ENCODE results near the gene FAT4. TPM values are rescaled to one million over a fixed set of nuclear protein-coding genes. Genes with fewer than 3 reads are reported as not detected.

FAT4 gene
- total RNA-seq, 1 donor from 2014 or later: 61.1 TPM

DNA sequence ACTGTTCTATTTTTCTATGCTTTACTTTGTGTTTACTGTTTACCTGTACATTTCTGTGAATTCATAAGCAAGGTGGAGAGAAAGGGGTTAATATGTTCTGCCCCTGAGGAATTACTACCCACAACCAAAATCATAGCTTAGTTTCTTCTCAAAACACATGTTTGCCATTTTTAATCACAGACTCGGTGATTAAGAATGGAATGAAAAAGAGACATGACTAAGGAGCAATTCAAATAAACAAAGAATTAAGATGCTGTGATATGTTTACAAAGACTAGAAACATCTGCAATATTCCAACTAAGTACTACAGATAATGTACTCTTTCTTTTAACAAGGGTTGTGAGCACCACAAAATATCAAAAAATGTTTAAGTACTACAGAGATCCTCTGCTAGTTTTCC, 11.7 kb upstream of the FAT4 start:
- Mint-ChIP-seq H3K4me1 (peaks cover 9% of the 10 kb centered on the region), H3K27me3 (ENCODE audit: low read depth) (no peaks in the 10 kb centered on the region), H3K4me3 (no peak overlapping the region), H3K27ac (no peak overlapping the region), H3K36me3 (no peaks in the 10 kb centered on the region), H3K9me3 (no peaks in the 10 kb centered on the region)
- no peak for TF ChIP-seq CTCF (IDR thresholded peaks at IDR 0.05; ENCODE audit: unreplicated experiment)
- DNase-seq (ENCODE audit: low spot score in 2 of 2, unreplicated experiment in 2 of 2): no peak

DNA sequence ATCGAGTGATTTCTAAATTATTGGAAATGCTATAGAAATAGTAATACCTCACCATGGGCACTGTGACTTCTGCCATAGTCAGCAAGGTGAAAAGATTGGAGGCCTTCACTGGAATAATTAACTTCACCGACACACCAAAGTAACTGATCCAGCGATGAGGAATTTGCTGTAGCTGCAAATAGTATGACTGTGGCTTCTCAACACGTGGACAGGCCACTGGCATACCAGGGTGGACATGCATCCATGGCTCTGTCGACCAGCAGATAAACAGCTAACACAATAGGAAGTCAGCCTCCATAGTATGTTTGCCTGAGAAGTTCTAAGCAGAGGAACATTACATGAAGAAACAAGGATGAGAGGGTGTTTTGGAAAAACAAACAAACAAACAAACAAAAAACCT, 10.9 kb upstream of the FAT4 start:
- Mint-ChIP-seq H3K4me3 (no peak overlapping the region), H3K36me3 (no peaks in the 10 kb centered on the region), H3K27ac (no peak overlapping the region), H3K4me1 (peaks cover 5% of the 10 kb centered on the region), H3K9me3 (no peaks in the 10 kb centered on the region), H3K27me3 (ENCODE audit: low read depth) (no peaks in the 10 kb centered on the region)
- TF ChIP-seq CTCF (IDR thresholded peaks at IDR 0.05; ENCODE audit: unreplicated experiment): no peak
- DNase-seq (ENCODE audit: low spot score in 2 of 2, unreplicated experiment in 2 of 2): no peak

DNA sequence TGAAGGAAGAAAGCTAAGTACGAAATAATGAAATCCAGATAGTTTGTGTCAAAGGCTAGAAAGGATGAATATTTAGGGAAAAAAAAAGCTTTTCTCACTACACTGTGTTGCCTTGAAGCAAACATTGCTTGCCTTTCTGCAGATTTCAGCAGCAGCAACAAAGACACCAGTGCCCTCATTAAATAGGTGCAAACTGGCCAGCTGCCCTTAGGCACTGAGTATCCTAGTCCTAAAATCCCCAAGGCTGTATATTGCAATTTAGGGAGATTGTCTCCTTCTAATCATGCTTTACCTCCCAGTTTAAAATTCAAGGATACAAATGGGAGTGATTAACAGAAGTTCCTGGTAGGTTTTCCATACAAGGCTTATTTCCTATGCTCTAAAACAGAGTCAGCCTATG, 8.6 kb upstream of the FAT4 start:
- Mint-ChIP-seq H3K4me1 (peaks cover 5% of the 10 kb centered on the region), H3K9me3 (peaks cover 11% of the 10 kb centered on the region), H3K36me3 (peaks cover 4% of the 10 kb centered on the region), H3K27me3 (ENCODE audit: low read depth) (no peaks in the 10 kb centered on the region), H3K27ac (no peak overlapping the region), H3K4me3 (no peak overlapping the region)
- DNase-seq (ENCODE audit: low spot score in 2 of 2, unreplicated experiment in 2 of 2): no peak
- no peak for TF ChIP-seq CTCF (IDR thresholded peaks at IDR 0.05; ENCODE audit: unreplicated experiment)

DNA sequence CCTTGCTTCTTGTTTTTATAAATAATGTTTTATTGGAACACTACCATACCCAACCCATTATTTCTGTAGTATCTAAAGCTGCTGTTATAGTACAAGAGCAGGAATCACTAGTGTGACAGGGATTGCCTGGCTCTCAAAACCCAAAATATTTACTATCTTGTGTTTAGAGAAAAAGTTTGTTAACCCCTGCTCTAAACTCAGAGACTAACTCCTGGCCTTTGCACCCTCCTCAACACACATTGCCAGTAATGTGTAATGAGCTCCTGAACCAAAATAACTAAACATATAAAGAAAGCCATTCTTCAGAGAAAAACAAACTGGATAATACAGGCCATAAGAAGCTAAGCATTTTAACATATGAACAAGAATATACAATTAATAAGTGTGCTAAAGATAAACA, 8.2 kb upstream of the FAT4 start:
- DNase-seq (ENCODE audit: low spot score in 2 of 2, unreplicated experiment in 2 of 2): no peak
- Mint-ChIP-seq H3K36me3 (peaks cover 4% of the 10 kb centered on the region), H3K4me1 (peaks cover 5% of the 10 kb centered on the region), H3K4me3 (no peak overlapping the region), H3K27me3 (ENCODE audit: low read depth) (peaks cover 3% of the 10 kb centered on the region), H3K9me3 (peaks cover 11% of the 10 kb centered on the region), H3K27ac (no peak overlapping the region)
- TF ChIP-seq CTCF (IDR thresholded peaks at IDR 0.05; ENCODE audit: unreplicated experiment): no peak

DNA sequence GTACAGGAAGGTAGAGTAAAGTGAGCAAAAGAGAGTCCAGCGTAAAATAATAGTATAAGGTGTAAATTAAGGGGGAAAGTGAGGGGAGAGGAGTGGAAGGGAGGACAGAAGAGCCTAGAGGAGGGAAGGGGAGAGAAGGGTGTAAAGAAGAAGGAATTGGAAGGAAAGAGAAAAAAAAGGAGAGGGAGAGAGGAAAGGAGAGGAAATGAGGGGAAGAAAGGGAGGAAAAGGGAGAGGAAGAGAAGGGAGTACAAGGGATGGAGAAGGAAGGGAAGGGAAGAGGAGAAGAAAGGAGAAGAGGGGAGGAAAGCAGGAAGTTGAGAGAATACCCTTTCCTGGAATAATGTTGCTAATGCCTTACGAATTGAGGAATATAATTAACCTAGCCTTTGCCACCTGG, 3.3 kb upstream of the FAT4 start:
- TF ChIP-seq CTCF (IDR thresholded peaks at IDR 0.05; ENCODE audit: unreplicated experiment): no peak
- DNase-seq (ENCODE audit: low spot score in 2 of 2, unreplicated experiment in 2 of 2): no peak
- H3K4me1 Mint-ChIP-seq: peaks cover 21% of the 10 kb centered on the region
- no peak overlapping the region for H3K27ac Mint-ChIP-seq
- peaks cover 11% of the 10 kb centered on the region for H3K9me3 Mint-ChIP-seq
- no peak overlapping the region for H3K4me3 Mint-ChIP-seq
- H3K36me3 Mint-ChIP-seq: peaks cover 4% of the 10 kb centered on the region
- peaks cover 10% of the 10 kb centered on the region for H3K27me3 Mint-ChIP-seq (ENCODE audit: low read depth)

GRCh38 chr4:125313497-125313896, 1.3 kb upstream of the FAT4 start:
- peaks cover 38% of the 10 kb centered on the region for H3K4me1 Mint-ChIP-seq
- peaks cover 11% of the 10 kb centered on the region for H3K9me3 Mint-ChIP-seq
- H3K4me3 Mint-ChIP-seq: peak overlapping the region; percentile 58
- TF ChIP-seq CTCF (IDR thresholded peaks at IDR 0.05; ENCODE audit: unreplicated experiment): peak; percentile 76
- peak in 1 of 2 experiments; percentile 45 for DNase-seq (ENCODE audit: low spot score in 2 of 2, unreplicated experiment in 2 of 2)
- H3K27ac Mint-ChIP-seq: peak overlapping the region; percentile 82
- H3K27me3 Mint-ChIP-seq (ENCODE audit: low read depth): peaks cover 26% of the 10 kb centered on the region
- peaks cover 10% of the 10 kb centered on the region for H3K36me3 Mint-ChIP-seq
